Esophagus muscularis mucosa (tissue), 4 donors: ENCODE measurements around the gene NECTIN1.

ENCODE experiments used
- EP300 ChIP-seq: sonication (generic); formaldehyde crosslinking; IDR thresholded peaks from one replicate; pipeline ENCODE4 v1.6.1; 2017; ENCODE audit warnings: antibody characterized with exemption
- POLR2A ChIP-seq: fragments of 450-650 bp; IDR thresholded peaks from one replicate; pipeline ENCODE4 v1.6.1; 2017; ENCODE audit warnings: antibody characterized with exemption, moderate library complexity, mild to moderate bottlenecking, low read depth
- TF ChIP-seq, protein P1 (sequence below), 3 experiments: fragments of 200-600 bp in 2 of 3; fragments of 450-650 bp in 1 of 3; sonication (generic) in 2 of 3; IDR thresholded peaks; one replicate each; pipeline ENCODE4 v1.5.1; 2017 to 2019; ENCODE audit warnings: antibody characterized with exemption in 3 of 3, mild to moderate bottlenecking in 2 of 3, moderate library complexity in 1 of 3

GRCh38 chr11:119629085-119629484, 99.9 kb downstream of the NECTIN1 start:
- TF ChIP-seq POLR2A (no peak), EP300 (no peak)
- TF ChIP-seq, protein P1, sequence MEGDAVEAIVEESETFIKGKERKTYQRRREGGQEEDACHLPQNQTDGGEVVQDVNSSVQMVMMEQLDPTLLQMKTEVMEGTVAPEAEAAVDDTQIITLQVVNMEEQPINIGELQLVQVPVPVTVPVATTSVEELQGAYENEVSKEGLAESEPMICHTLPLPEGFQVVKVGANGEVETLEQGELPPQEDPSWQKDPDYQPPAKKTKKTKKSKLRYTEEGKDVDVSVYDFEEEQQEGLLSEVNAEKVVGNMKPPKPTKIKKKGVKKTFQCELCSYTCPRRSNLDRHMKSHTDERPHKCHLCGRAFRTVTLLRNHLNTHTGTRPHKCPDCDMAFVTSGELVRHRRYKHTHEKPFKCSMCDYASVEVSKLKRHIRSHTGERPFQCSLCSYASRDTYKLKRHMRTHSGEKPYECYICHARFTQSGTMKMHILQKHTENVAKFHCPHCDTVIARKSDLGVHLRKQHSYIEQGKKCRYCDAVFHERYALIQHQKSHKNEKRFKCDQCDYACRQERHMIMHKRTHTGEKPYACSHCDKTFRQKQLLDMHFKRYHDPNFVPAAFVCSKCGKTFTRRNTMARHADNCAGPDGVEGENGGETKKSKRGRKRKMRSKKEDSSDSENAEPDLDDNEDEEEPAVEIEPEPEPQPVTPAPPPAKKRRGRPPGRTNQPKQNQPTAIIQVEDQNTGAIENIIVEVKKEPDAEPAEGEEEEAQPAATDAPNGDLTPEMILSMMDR (IDR thresholded peaks at IDR 0.05), result no peak
